Rectal smooth muscle tissue (tissue), 1 donor: ENCODE results near the gene TMEM247.

Source experiments
- H3K27ac ChIP-seq: one replicate; pipeline ENCODE4 v1.7.0; 2013; ENCODE audit warnings: low read depth, low read length, inconsistent platforms
- H3K27me3 ChIP-seq: one replicate; pipeline ENCODE4 v1.7.0; 2013; ENCODE audit warnings: low read length; ENCODE audit not compliant: control insufficient read depth, insufficient read depth
- H3K36me3 ChIP-seq: one replicate; pipeline ENCODE4 v1.7.0; 2013; ENCODE audit warnings: low read length; ENCODE audit not compliant: control insufficient read depth, insufficient read depth
- H3K4me1 ChIP-seq: one replicate; pipeline ENCODE4 v1.7.0; 2013; ENCODE audit warnings: low read length; ENCODE audit not compliant: control insufficient read depth, insufficient read depth
- H3K4me3 ChIP-seq: one replicate; pipeline ENCODE4 v1.7.0; 2013; ENCODE audit warnings: low read length
- H3K9ac ChIP-seq: one replicate; pipeline ENCODE4 v1.7.0; 2013; ENCODE audit warnings: low read length

The TMEM247 gene

GRCh38 chr2:46479265-46479664 lies at the start of gene TMEM247:
TSS of gene TMEM247 (plus strand) at chr2:46479565.
- Histone ChIP-seq H3K4me3 (no peak within 1 kb of the TSS), H3K36me3 (no peaks in the 10 kb centered on the region), H3K4me1 (no peaks in the 10 kb centered on the region), H3K27me3 (no peaks in the 10 kb centered on the region), H3K27ac (no peak within 1 kb of the TSS), H3K9ac (no peak within 1 kb of the TSS)

- Histone ChIP-seq H3K4me3 (no peak overlapping the region), H3K9ac (no peak overlapping the region), H3K27me3 (no peaks in the 10 kb centered on the region), H3K36me3 (no peaks in the 10 kb centered on the region), H3K27ac (no peak overlapping the region), H3K4me1 (no peaks in the 10 kb centered on the region)
Measured at GRCh38 chr2:46430413-46430812, 49.0 kb upstream of the TMEM247 start.

- Histone ChIP-seq H3K4me1 (no peaks in the 10 kb centered on the region), H3K9ac (no peak overlapping the region), H3K27ac (no peak overlapping the region), H3K4me3 (no peak overlapping the region), H3K27me3 (no peaks in the 10 kb centered on the region), H3K36me3 (no peaks in the 10 kb centered on the region)
Measured at GRCh38 chr2:46430992-46431391, 48.4 kb upstream of the TMEM247 start.

GRCh38 chr2:46431481-46432235 lies 47.7 kb upstream of the TMEM247 start:
- Histone ChIP-seq H3K27me3 (no peaks in the 10 kb centered on the region), H3K9ac (no peak overlapping the region), H3K4me1 (no peaks in the 10 kb centered on the region), H3K27ac (no peak overlapping the region), H3K4me3 (no peak overlapping the region), H3K36me3 (no peaks in the 10 kb centered on the region)

- no peaks in the 10 kb centered on the region for H3K27me3 ChIP-seq
Measured at GRCh38 chr2:46434851-46435273, 44.5 kb upstream of the TMEM247 start.

GRCh38 chr2:46435353-46435752 lies 44.0 kb upstream of the TMEM247 start:
- Histone ChIP-seq H3K27me3 (no peaks in the 10 kb centered on the region), H3K36me3 (no peaks in the 10 kb centered on the region), H3K4me3 (no peak overlapping the region), H3K4me1 (no peaks in the 10 kb centered on the region), H3K27ac (no peak overlapping the region), H3K9ac (no peak overlapping the region)

More at GRCh38 chr2:46434851-46435273, 44.5 kb upstream of the TMEM247 start:
- no peak overlapping the region for H3K4me3 ChIP-seq
- H3K4me1 ChIP-seq, result no peaks in the 10 kb centered on the region
- H3K27ac ChIP-seq, result no peak overlapping the region
- H3K9ac ChIP-seq, result no peak overlapping the region
- no peaks in the 10 kb centered on the region for H3K36me3 ChIP-seq

GRCh38 chr2:46435796-46436360 lies 43.5 kb upstream of the TMEM247 start:
- Histone ChIP-seq H3K4me1 (no peaks in the 10 kb centered on the region), H3K27ac (no peak overlapping the region)

GRCh38 chr2:46436800-46437199 lies 42.6 kb upstream of the TMEM247 start:
- Histone ChIP-seq H3K27me3 (no peaks in the 10 kb centered on the region), H3K27ac (no peak overlapping the region), H3K4me1 (no peaks in the 10 kb centered on the region), H3K36me3 (no peaks in the 10 kb centered on the region), H3K9ac (no peak overlapping the region), H3K4me3 (no peak overlapping the region)

More at GRCh38 chr2:46435796-46436360, 43.5 kb upstream of the TMEM247 start:
- Histone ChIP-seq H3K36me3 (no peaks in the 10 kb centered on the region), H3K4me3 (no peak overlapping the region), H3K9ac (no peak overlapping the region), H3K27me3 (no peaks in the 10 kb centered on the region)

GRCh38 chr2:46438102-46438501 lies 41.3 kb upstream of the TMEM247 start:
- no peak overlapping the region for H3K9ac ChIP-seq
- no peak overlapping the region for H3K27ac ChIP-seq
- no peaks in the 10 kb centered on the region for H3K36me3 ChIP-seq

GRCh38 chr2:46438794-46439193 lies 40.6 kb upstream of the TMEM247 start:
- no peaks in the 10 kb centered on the region for H3K36me3 ChIP-seq
- no peak overlapping the region for H3K9ac ChIP-seq
- H3K27ac ChIP-seq, result no peak overlapping the region

More at GRCh38 chr2:46438102-46438501, 41.3 kb upstream of the TMEM247 start:
- Histone ChIP-seq H3K4me1 (no peaks in the 10 kb centered on the region), H3K27me3 (no peaks in the 10 kb centered on the region), H3K4me3 (no peak overlapping the region)

GRCh38 chr2:46439582-46439981 lies 39.8 kb upstream of the TMEM247 start:
- Histone ChIP-seq H3K9ac (no peak overlapping the region), H3K4me1 (no peaks in the 10 kb centered on the region), H3K36me3 (no peaks in the 10 kb centered on the region), H3K27me3 (no peaks in the 10 kb centered on the region), H3K4me3 (no peak overlapping the region), H3K27ac (no peak overlapping the region)

More at GRCh38 chr2:46438794-46439193, 40.6 kb upstream of the TMEM247 start:
- H3K4me3 ChIP-seq, result no peak overlapping the region
- H3K4me1 ChIP-seq, result no peaks in the 10 kb centered on the region
- H3K27me3 ChIP-seq, result no peaks in the 10 kb centered on the region

- Histone ChIP-seq H3K4me1 (no peaks in the 10 kb centered on the region), H3K9ac (no peak overlapping the region), H3K27me3 (no peaks in the 10 kb centered on the region), H3K27ac (no peak overlapping the region), H3K36me3 (no peaks in the 10 kb centered on the region), H3K4me3 (no peak overlapping the region)
Measured at GRCh38 chr2:46441838-46442712, 37.3 kb upstream of the TMEM247 start.
